B cell (primary cell): ENCODE measurements around the gene CMTM1.

Experiments used
- CTCF ChIP-seq: fragments of 200-600 bp; IDR thresholded peaks from one replicate; pipeline ENCODE4 v1.8.0; 2022; ENCODE audit warnings: antibody characterized with exemption, mild to moderate bottlenecking
- EZH2 ChIP-seq: IDR thresholded peaks from 2 replicates; pipeline ENCODE4 v1.6.1; 2012; ENCODE audit warnings: borderline replicate concordance, low read depth, mild to moderate bottlenecking, moderate library complexity, low read length; ENCODE audit not compliant: insufficient read depth, poor library complexity, severe bottlenecking

- TF ChIP-seq CTCF (no peak), EZH2 (no peak)
Measured at GRCh38 chr16:66560107-66560506, 6.1 kb upstream of the CMTM1 start.
